Cardiac muscle cell (in vitro differentiated cells and primary cell): ENCODE data around the gene CSNK1A1L. TPM values are rescaled to one million over a fixed set of nuclear protein-coding genes. Genes with fewer than 3 reads are reported as not detected.

Source experiments
- polyA plus RNA-seq: library from polyadenylated mRNA; unstranded; fragments of >200 nt; fragmentation: Nextera tagmentation; extraction: Ambion mirVana; gene quantifications from 2 replicates; pipeline ENCODE4 v1.2.1, GENCODE V29; 2016
- total RNA-seq: library from RNA; depleted of rRNA; stranded (reverse); fragments of >200 nt; gene quantifications from 2 replicates; pipeline ENCODE4 v1.2.3, GENCODE V29; 2016

The CSNK1A1L gene
- total and polyA plus RNA-seq, 2 experiments from 2014 or later, result not detected

Other genes starting within 250 kb of the CSNK1A1L start
- 25.5 and 57.9 TPM in 2 replicates for gene SMAD9, start 185.4 kb downstream of the CSNK1A1L start, total RNA-seq
- gene SMAD9, start 185.4 kb downstream of the CSNK1A1L start, polyA plus RNA-seq, result 24.5 and 37.1 TPM in 2 replicates
- 15.1 and 19.7 TPM in 2 replicates for gene ALG5, start 106.3 kb downstream of the CSNK1A1L start, total RNA-seq
- 52.8 and 56.0 TPM in 2 replicates for gene ALG5, start 106.3 kb downstream of the CSNK1A1L start, polyA plus RNA-seq
- gene EXOSC8, start 104.9 kb downstream of the CSNK1A1L start, total RNA-seq, result 34.7 and 35.0 TPM in 2 replicates
- gene EXOSC8, start 104.9 kb downstream of the CSNK1A1L start, polyA plus RNA-seq, result 125 and 147 TPM in 2 replicates
- gene SUPT20H, start 46.0 kb downstream of the CSNK1A1L start, total RNA-seq, result 40.9 and 49.8 TPM in 2 replicates
- 64.2 and 81.6 TPM in 2 replicates for gene SUPT20H, start 46.0 kb downstream of the CSNK1A1L start, polyA plus RNA-seq